WTC11 (cell line): ENCODE results near the gene RHOU. TPM values are rescaled to one million over a fixed set of nuclear protein-coding genes. Genes with fewer than 3 reads are reported as not detected.

Experiments used
- ATAC-seq: fragments of 200-7000 bp; cut with Tn5 transposase; 2 replicates; pipeline ENCODE4 v1.10.0; 2021; ENCODE audit warnings: mild to moderate bottlenecking, moderate library complexity
- CTCF ChIA-PET: fragments of 300-600 bp; sonication (Branson Sonifier 250); formaldehyde crosslinking; loops from one replicate; lab custom pipeline; 2021; ENCODE audit warnings: antibody characterized with exemption; lab: Charles Lee
- POLR2A ChIA-PET: fragments of 350-600 bp; sonication (Branson Sonifier 250); formaldehyde crosslinking; loops from one replicate; lab custom pipeline; 2021; ENCODE audit warnings: antibody characterized with exemption; lab: Charles Lee
- DNase-seq: peaks from one replicate; pipeline ENCODE4 v3.0.0; 2021; ENCODE audit warnings: low spot score
- H3K27ac Mint-ChIP-seq: 2 replicates; pipeline ENCODE4 v1.8.0; 2021; ENCODE audit warnings: mixed read lengths
- H3K27me3 Mint-ChIP-seq: 2 replicates; pipeline ENCODE4 v1.8.0; 2021; ENCODE audit warnings: low read depth, mild to moderate bottlenecking, moderate library complexity, mixed read lengths
- H3K36me3 Mint-ChIP-seq: 2 replicates; pipeline ENCODE4 v1.8.0; 2021; ENCODE audit warnings: mixed read lengths
- H3K4me1 Mint-ChIP-seq: 2 replicates; pipeline ENCODE4 v1.8.0; 2022; ENCODE audit warnings: mixed read lengths
- H3K4me3 Mint-ChIP-seq: 2 replicates; pipeline ENCODE4 v1.8.0; 2021; ENCODE audit warnings: mild to moderate bottlenecking, moderate library complexity, mixed read lengths
- H3K9me3 Mint-ChIP-seq: 2 replicates; pipeline ENCODE4 v1.8.0; 2021; ENCODE audit warnings: mixed read lengths
- AR ChIP-seq: fragments of 250-450 bp; sonication (Bioruptor Pico); IDR thresholded peaks from 2 replicates; pipeline ENCODE4 v1.9.0; 2021; ENCODE audit warnings: mild to moderate bottlenecking
- ARID4B ChIP-seq: sonication (generic); formaldehyde crosslinking; IDR thresholded peaks from 2 replicates; pipeline ENCODE4 v1.8.0; 2023; ENCODE audit warnings: missing genetic modification reagents, mild to moderate bottlenecking, borderline replicate concordance
- CREB1 ChIP-seq: sonication (generic); formaldehyde crosslinking; IDR thresholded peaks from 2 replicates; pipeline ENCODE4 v1.8.0; 2023; ENCODE audit warnings: mild to moderate bottlenecking, missing genetic modification reagents
- ERG ChIP-seq: fragments of 250-450 bp; sonication (Bioruptor Pico); IDR thresholded peaks from 2 replicates; pipeline ENCODE4 v1.8.0; 2021; ENCODE audit warnings: mild to moderate bottlenecking
- FOXJ3 ChIP-seq: sonication (generic); formaldehyde crosslinking; IDR thresholded peaks from 2 replicates; pipeline ENCODE4 v1.9.0; 2021; ENCODE audit warnings: missing genetic modification reagents, mild to moderate bottlenecking, borderline replicate concordance
- FOXP4 ChIP-seq: sonication (generic); formaldehyde crosslinking; IDR thresholded peaks from 2 replicates; pipeline ENCODE4 v1.8.0; 2022; ENCODE audit warnings: mild to moderate bottlenecking, missing genetic modification reagents
- GABPB1 ChIP-seq: sonication (generic); formaldehyde crosslinking; IDR thresholded peaks from 2 replicates; pipeline ENCODE4 v1.8.1; 2023; ENCODE audit warnings: mild to moderate bottlenecking, missing genetic modification reagents
- GRHL2 ChIP-seq: fragments of 250-450 bp; sonication (Bioruptor Pico); IDR thresholded peaks from 2 replicates; pipeline ENCODE4 v1.8.0; 2022; ENCODE audit warnings: mild to moderate bottlenecking, moderate library complexity; ENCODE audit not compliant: insufficient replicate concordance, severe bottlenecking
- IRF2 ChIP-seq: sonication (generic); formaldehyde crosslinking; IDR thresholded peaks from 2 replicates; pipeline ENCODE4 v1.8.0; 2022; ENCODE audit warnings: low read depth, missing genetic modification reagents, borderline replicate concordance
- MXD4 ChIP-seq: fragments of 250-450 bp; sonication (Bioruptor Pico); IDR thresholded peaks from 2 replicates; pipeline ENCODE4 v1.8.0; 2021; ENCODE audit warnings: mild to moderate bottlenecking, moderate library complexity, borderline replicate concordance
- NFATC4 ChIP-seq: fragments of 250-450 bp; sonication (Bioruptor Pico); IDR thresholded peaks from 2 replicates; pipeline ENCODE4 v1.9.0; 2021; ENCODE audit warnings: mild to moderate bottlenecking
- NFYB ChIP-seq: sonication (generic); formaldehyde crosslinking; conservative IDR thresholded peaks from 2 replicates; pipeline ENCODE4 v1.8.0; 2022; ENCODE audit warnings: low read depth, missing genetic modification reagents
- NR3C1 ChIP-seq: sonication (generic); formaldehyde crosslinking; conservative IDR thresholded peaks from 2 replicates; pipeline ENCODE4 v1.8.1; 2023; ENCODE audit warnings: low read depth, mild to moderate bottlenecking, missing genetic modification reagents
- OVOL2 ChIP-seq: fragments of 250-450 bp; sonication (Bioruptor Pico); IDR thresholded peaks from 2 replicates; pipeline ENCODE4 v1.9.0; 2021; ENCODE audit warnings: mild to moderate bottlenecking, borderline replicate concordance
- TCF7 ChIP-seq: sonication (generic); formaldehyde crosslinking; IDR thresholded peaks from 2 replicates; pipeline ENCODE4 v1.8.0; 2022; ENCODE audit warnings: mild to moderate bottlenecking, low read depth, missing genetic modification reagents, moderate library complexity
- ZNF281 ChIP-seq: sonication (generic); formaldehyde crosslinking; IDR thresholded peaks from 2 replicates; pipeline ENCODE4 v1.8.0; 2023; ENCODE audit warnings: mild to moderate bottlenecking, missing genetic modification reagents
- ZNF532 ChIP-seq: fragments of 250-450 bp; sonication (Bioruptor Pico); IDR thresholded peaks from 2 replicates; pipeline ENCODE4 v1.9.0; 2021; ENCODE audit warnings: mild to moderate bottlenecking, borderline replicate concordance
- total RNA-seq: library from RNA; stranded (reverse); gene quantifications from 3 replicates; pipeline ENCODE4 v1.2.3, GENCODE V29; 2021

The RHOU gene
- total RNA-seq, 1 experiment from 2014 or later = 6.0 TPM

GRCh38 chr1:228697207-228698016 lies 37.9 kb upstream of the RHOU start (continued):
- TF ChIP-seq ZNF532 (no peak), TCF7 (CRISPR knock-in tag) (no peak), GABPB1 (no peak), NR3C1 (CRISPR knock-in tag) (no peak), NFATC4 (CRISPR knock-in tag) (no peak), IRF2 (CRISPR knock-in tag) (no peak), MXD4 (no peak), OVOL2 (CRISPR knock-in tag) (no peak), FOXJ3 (CRISPR knock-in tag) (no peak), ERG (CRISPR knock-in tag) (no peak), CREB1 (CRISPR knock-in tag) (no peak)

GRCh38 chr1:228698017-228698329 lies 37.3 kb upstream of the RHOU start:
- Mint-ChIP-seq H3K36me3 (no peaks in the 10 kb centered on the region), H3K9me3 (no peaks in the 10 kb centered on the region; the same call in 1 of the 2 replicates), H3K4me1 (peaks cover 17% of the 10 kb centered on the region), H3K4me3 (no peak overlapping the region), H3K27ac (no peak overlapping the region), H3K27me3 (no peaks in the 10 kb centered on the region)
- POLR2A ChIA-PET = no interaction called here
- ATAC-seq (no peak), DNase-seq (no peak)
- CTCF ChIA-PET = no interaction called here
- TF ChIP-seq OVOL2 (CRISPR knock-in tag) (no peak), ZNF281 (CRISPR knock-in tag) (no peak), NFYB (no peak), ARID4B (CRISPR knock-in tag) (no peak), GRHL2 (CRISPR knock-in tag) (no peak), AR (CRISPR knock-in tag) (no peak), FOXP4 (no peak)
